ENCODE measurements around the gene SCGB1D1. TPM values are rescaled to one million over a fixed set of nuclear protein-coding genes. Genes with fewer than 3 reads are reported as not detected.

The SCGB1D1 gene, protein sequence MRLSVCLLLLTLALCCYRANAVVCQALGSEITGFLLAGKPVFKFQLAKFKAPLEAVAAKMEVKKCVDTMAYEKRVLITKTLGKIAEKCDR
- total RNA-seq = not detected

DNA sequence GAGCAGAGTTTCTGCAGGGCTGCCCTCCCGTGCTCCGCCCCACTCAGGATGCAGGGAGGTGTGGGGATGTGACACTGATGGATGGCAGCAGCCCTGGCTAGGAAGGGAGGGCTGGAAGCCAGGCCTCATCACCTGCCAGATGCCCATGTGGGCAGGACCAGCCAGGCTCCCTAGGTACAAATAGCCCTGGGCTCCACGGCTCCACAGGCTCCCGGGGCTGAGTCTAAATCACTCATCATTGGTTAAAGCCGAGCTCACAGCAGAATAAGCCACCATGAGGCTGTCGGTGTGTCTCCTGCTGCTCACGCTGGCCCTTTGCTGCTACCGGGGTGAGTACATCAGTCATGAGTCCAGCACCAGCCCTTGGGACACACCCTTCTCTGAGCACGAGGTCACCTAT, at the start of gene SCGB1D1:
Gene SCGB1D1, plus strand, starts transcription at position 206 of the 400 bp plus-strand sequence. Its CDS starts 69 bp downstream, at position 275.

GRCh38 chr11:62242021-62242420, 52.0 kb downstream of the SCGB1D1 start, which contains the start of gene SCGB1D2:
TSS of gene SCGB1D2 (plus strand) at chr11:62242239. CDS start at chr11:62242308, 69 bp downstream.

Other genes with a start within 250 kb of the SCGB1D1 start
- gene BEST1, start 239.9 kb upstream of the SCGB1D1 start, total RNA-seq = under 1 TPM; 0.10 to 0.17 TPM
- 100 to 1,000 TPM; 887 to 889 TPM for gene FTH1, start 222.6 kb upstream of the SCGB1D1 start, total RNA-seq
- gene INCENP, start 66.2 kb upstream of the SCGB1D1 start, total RNA-seq = 100 to 1,000 TPM; 136 to 137 TPM
- gene SCGB2A1, start 18.5 kb downstream of the SCGB1D1 start, total RNA-seq = not detected
- gene SCGB1D2, start 52.0 kb downstream of the SCGB1D1 start, total RNA-seq = not detected
- not detected for gene SCGB2A2, start 79.9 kb downstream of the SCGB1D1 start, total RNA-seq
- not detected for gene SCGB1D4, start 108.9 kb downstream of the SCGB1D1 start, total RNA-seq
- gene ASRGL1, start 147.2 kb downstream of the SCGB1D1 start, total RNA-seq = 1 to 10 TPM; 8.0 to 9.2 TPM
- gene SCGB1A1, start 228.8 kb downstream of the SCGB1D1 start, total RNA-seq = not detected